KOPT-K1 (cell line): ENCODE results near the gene GHRH.

ENCODE experiments used
- H3K27ac ChIP-seq: fragments of 200-600 bp; sonication (generic); 2 replicates; pipeline ENCODE4 v1.5.1; 2016; ENCODE audit warnings: antibody characterized with exemption, mild to moderate bottlenecking, low read depth, low read length; ENCODE audit not compliant: poor library complexity, severe bottlenecking
- H3K36me3 ChIP-seq: fragments of 200-600 bp; sonication (generic); 2 replicates; pipeline ENCODE4 v1.5.1; 2017; ENCODE audit warnings: antibody characterized with exemption, mild to moderate bottlenecking, low read length, moderate library complexity; ENCODE audit not compliant: insufficient read depth
- H3K9me3 ChIP-seq: fragments of 200-600 bp; sonication (generic); 2 replicates; pipeline ENCODE4 v1.5.1; 2017; ENCODE audit warnings: antibody characterized with exemption, low read length, mild to moderate bottlenecking; ENCODE audit not compliant: insufficient read depth, poor library complexity, severe bottlenecking

The GHRH gene

DNA sequence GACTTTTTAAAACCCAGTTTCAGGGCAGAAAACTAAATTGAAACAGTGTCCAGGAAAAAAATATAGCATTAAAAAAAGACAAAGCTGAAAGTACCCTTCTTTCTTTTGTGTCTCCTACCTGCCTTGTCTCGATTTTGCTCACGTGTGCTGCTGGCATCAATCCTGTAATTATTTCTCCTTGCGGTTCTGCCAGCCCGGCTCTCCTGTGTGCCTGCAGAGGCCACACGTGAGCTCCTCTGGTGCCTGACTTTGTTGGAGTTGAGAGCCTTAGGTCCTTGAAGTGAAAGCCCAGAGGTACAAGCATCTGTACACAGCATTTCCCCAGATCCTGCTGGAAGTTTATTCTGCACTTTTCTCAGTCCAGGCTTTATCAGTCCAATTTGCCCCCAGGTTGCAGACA is 36.5 kb downstream of the GHRH start:
- H3K36me3 ChIP-seq, result peaks cover 100% of the 10 kb centered on the region
- no peak overlapping the region for H3K27ac ChIP-seq
- no peaks in the 10 kb centered on the region for H3K9me3 ChIP-seq

DNA sequence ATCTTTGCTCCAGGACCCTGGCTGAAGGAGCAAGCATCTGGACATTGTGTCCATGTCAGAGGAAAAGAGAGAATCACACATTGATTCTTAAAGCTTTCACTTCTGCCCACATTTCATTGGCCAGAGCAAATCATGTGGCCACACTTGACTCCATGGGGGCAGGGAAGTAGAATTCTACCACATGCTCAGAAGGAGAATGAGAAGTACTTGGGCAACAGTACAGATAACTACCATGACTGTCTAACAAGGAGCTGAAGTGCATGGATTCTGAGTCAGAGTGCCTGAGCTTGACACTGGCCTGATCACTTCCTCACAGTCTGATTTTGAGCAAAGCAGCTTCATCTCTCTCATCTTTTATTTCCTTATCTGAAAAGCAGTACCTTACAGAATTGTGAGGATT is 38.6 kb downstream of the GHRH start:
- H3K27ac ChIP-seq, result no peak overlapping the region
- H3K9me3 ChIP-seq, result no peaks in the 10 kb centered on the region
- peaks cover 100% of the 10 kb centered on the region for H3K36me3 ChIP-seq

DNA sequence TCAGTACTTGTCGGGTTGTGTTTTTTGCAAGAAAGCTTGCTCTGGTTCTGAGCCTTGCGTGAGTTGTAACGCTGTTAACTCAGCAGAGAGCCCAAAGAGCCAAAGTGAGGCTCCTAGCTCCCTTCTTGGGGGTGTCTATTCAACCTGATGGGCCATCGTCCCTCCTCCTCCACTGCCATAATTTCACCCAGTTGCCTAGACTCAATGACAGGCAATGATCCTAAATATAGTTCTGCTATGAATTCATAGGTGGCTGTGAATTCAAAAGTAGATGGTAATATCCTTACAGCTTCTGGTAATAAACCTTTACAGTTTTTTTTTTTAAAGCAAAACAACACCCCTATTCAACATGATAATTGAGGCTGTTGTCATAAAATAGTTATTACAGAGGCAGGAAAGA is 39.5 kb downstream of the GHRH start:
- Histone ChIP-seq H3K27ac (no peak overlapping the region), H3K36me3 (peaks cover 100% of the 10 kb centered on the region), H3K9me3 (no peaks in the 10 kb centered on the region)

DNA sequence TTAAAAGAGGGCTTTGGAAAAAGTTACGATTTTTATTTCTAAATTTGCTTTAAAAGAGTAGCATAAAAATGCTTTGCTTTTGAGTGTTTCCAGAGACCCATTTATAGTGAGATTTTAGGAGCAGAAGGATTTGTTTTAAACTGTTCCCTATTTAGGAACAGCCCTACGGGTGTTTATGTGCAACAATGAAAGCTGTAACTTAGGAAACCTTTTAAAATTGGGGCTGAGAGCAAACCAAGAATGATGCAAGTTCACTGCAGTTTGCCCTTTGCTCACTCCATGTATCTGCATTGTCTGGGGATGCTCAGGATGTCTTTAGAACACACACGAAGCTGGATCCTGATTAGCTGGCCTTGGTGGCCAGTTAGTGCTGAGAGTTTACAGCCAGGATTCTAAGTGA is 40.9 kb downstream of the GHRH start:
- Histone ChIP-seq H3K36me3 (peaks cover 98% of the 10 kb centered on the region), H3K9me3 (no peaks in the 10 kb centered on the region), H3K27ac (no peak overlapping the region)

DNA sequence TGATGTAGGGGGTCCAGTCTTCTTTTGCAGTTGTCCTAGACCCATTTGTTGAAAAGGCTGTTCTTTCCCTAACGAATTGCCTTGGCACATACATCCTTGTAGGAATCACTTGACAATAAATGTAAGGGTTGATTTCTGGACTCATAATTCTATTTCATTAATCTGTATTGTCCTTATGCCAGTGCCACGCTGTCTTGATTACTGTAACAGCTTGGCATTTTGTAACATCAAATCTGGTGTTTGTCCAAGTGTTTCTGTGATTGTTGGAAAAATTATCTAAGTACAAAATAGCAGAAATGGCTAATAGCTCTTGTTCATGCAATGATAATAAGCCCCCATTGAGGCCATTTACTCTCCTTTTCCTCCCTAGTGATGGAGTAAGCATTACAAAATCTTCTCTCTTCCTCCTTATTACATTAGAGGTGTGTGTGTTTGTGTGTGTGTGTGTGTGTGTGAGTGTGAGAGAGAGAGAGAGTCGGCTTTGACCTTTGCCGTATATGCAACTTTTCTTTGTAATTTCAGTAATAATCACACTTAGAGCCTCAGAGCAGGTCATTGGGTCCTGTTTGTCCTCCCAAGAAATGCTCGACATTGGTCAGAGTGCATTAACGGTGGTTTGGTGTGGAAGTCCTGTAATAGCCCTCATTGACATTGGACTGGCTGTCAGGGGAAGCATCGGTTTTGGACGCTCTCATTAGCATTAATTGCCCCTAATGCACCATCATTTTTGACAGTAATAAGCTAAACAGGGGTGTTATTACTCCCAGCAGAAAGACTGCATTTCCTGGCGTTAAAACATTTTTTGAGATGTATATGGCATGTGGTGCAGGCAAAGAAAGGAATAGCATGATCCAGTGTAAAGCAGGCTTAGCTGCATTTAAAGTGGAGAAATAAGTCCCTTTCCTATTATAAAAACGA is 41.6 kb downstream of the GHRH start:
- H3K9me3 ChIP-seq, result no peaks in the 10 kb centered on the region
- H3K27ac ChIP-seq, result no peak overlapping the region
- peaks cover 98% of the 10 kb centered on the region for H3K36me3 ChIP-seq

- Histone ChIP-seq H3K36me3 (peaks cover 97% of the 10 kb centered on the region), H3K9me3 (no peaks in the 10 kb centered on the region)
Measured at GRCh38 chr20:37218976-37219375, 42.6 kb downstream of the GHRH start.

DNA sequence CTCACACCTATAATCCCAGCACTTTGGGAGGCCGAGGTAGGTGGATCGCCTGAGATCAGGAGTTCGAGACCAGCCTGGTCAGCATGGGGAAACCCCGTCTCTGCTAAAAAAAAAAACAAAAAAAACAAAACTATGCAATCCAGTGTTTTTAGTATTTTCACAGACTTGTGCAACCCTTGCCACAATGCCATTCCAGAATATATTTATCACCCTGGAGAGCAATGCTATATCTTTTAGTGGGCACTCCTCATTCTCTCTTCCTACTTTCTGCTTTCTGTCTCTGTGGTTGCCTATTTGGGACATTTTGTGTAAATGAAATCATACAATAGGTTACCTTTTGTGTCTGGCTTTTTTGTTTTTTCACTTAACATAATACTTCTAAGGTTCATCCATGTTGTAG is 43.2 kb downstream of the GHRH start:
- Histone ChIP-seq H3K9me3 (no peaks in the 10 kb centered on the region), H3K27ac (no peak overlapping the region), H3K36me3 (peaks cover 97% of the 10 kb centered on the region)

More at GRCh38 chr20:37218976-37219375, 42.6 kb downstream of the GHRH start:
- no peak overlapping the region for H3K27ac ChIP-seq

DNA sequence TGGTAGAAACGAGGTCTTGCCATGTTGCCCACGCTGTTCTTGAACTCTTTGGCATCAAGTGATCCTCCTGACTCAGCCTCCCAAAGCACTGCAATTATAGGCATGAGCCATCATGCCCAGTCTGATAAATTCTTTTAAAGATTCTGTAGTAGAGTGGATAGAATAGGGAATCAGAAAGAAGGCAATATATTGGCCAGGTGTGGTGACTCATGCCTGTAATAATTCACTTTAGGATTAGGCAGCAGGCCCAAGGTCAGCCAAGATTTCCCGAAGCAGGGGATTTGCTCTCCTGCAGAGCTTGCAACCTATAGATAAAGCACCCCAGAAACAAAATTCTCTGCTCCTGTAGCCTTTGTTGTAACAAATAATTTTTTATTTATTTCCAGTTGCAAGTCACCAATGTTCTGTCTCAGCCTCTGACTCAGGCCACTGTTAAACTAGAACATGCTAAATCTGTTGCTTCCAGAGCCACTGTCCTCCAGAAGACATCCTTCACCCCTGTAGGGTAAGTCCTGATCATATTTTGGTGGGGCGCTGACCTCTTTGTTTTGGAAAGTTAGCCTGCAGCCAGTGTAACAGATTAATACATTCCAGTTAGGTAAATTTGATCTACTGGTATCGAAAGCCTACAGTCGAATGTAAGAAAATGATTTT is 51.8 kb downstream of the GHRH start:
- no peak overlapping the region for H3K27ac ChIP-seq
- peaks cover 100% of the 10 kb centered on the region for H3K36me3 ChIP-seq
- no peaks in the 10 kb centered on the region for H3K9me3 ChIP-seq

- H3K36me3 ChIP-seq, result peaks cover 100% of the 10 kb centered on the region
- H3K9me3 ChIP-seq, result no peaks in the 10 kb centered on the region
- no peak overlapping the region for H3K27ac ChIP-seq
Measured at GRCh38 chr20:37209193-37209592, 52.4 kb downstream of the GHRH start.

GRCh38 chr20:37207171-37207570 is 54.4 kb downstream of the GHRH start:
- Histone ChIP-seq H3K9me3 (no peaks in the 10 kb centered on the region), H3K27ac (no peak overlapping the region), H3K36me3 (peaks cover 100% of the 10 kb centered on the region)

GRCh38 chr20:37205794-37206193 is 55.8 kb downstream of the GHRH start:
- Histone ChIP-seq H3K36me3 (peaks cover 100% of the 10 kb centered on the region), H3K27ac (no peak overlapping the region), H3K9me3 (no peaks in the 10 kb centered on the region)

DNA sequence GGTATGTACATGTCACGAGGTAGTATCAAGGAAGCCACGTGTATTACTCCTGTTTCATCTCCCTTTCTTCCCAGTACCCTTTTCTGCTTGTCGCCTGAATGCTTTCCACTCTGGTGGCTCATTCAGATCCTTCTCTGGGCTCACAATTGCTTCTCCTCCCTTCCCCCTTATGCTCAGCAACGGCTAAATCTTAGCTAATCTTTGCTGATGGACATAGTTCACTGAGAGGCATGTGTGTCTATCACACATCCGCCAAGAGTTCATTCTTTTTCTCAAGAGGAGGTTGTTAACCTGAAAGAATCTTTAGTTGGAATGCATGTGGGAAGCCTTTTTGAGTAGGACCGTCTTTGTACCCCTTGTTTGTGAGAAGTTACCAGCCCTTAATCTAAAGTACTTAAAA is 56.5 kb downstream of the GHRH start:
- H3K36me3 ChIP-seq, result peaks cover 100% of the 10 kb centered on the region
- no peaks in the 10 kb centered on the region for H3K9me3 ChIP-seq
- no peak overlapping the region for H3K27ac ChIP-seq

- Histone ChIP-seq H3K36me3 (peaks cover 100% of the 10 kb centered on the region), H3K27ac (no peak overlapping the region), H3K9me3 (no peaks in the 10 kb centered on the region)
Measured at GRCh38 chr20:37204056-37204455, 57.6 kb downstream of the GHRH start.

DNA sequence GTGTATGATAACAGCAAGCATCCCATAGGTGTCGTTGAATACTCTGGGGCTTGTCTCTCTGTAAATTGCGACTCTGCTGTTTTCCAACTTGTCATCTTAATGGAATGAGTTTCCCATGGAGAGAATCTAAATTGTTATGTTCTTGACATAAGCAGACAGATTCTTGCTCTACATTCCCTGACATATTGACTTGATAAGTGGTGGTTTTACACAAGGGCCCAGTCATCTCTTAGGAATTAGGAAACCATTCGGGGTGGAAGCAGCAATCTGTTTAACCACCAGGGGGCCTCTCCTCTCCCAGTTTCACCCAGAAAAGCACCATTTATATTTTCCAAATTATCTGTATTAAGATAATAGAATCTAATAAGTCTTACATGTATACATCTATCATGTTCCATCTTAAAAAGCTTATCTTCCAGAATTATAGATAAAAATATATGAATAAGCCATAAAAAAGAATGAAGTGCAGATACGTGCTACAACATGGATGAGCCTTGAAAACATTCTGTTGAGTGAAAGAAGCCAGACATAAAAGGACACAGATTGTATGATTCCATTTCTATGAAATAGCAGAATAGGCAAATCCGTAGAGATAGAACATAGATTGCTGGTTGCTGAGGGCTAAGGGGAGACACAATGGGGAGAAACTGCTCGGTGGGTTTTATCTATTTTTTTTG is 59.2 kb downstream of the GHRH start:
- Histone ChIP-seq H3K27ac (no peak overlapping the region), H3K9me3 (no peaks in the 10 kb centered on the region), H3K36me3 (peaks cover 100% of the 10 kb centered on the region)

DNA sequence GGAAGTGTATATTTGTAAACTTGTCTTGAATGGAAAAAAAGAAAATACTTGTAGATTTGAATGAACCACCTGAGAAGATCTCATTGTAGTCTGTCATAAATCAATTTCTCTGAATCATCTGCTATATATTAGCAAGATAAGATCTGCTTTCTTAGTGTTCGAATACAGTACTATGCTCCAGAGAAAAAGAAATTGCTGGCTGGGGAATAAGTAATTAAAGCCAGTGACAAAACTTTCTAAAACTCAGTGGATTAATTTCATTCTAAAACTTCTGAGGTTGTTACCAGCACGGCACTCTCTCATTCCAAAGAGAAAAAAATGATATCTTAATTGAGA is 59.8 kb downstream of the GHRH start:
- no peak overlapping the region for H3K27ac ChIP-seq
- H3K36me3 ChIP-seq, result peaks cover 100% of the 10 kb centered on the region
- no peaks in the 10 kb centered on the region for H3K9me3 ChIP-seq
